ENCODE data around the gene CD79B.
"Not testable (repeated sequence)": the region's sequence is repeated elsewhere in the genome, so short reads cannot be mapped to it uniquely, and the experiment has no call there.

CD79B gene

GRCh38 chr17:63894821-63895220, 37.3 kb downstream of the CD79B start:
- H3K9me3 ChIP-seq (ENCODE audit: insufficient read depth, low read length); DNase-seq (ENCODE audit: low read depth, low spot score); H3K27me3 ChIP-seq (ENCODE audit: insufficient read depth, insufficient read length); H3K4me3 ChIP-seq (ENCODE audit: insufficient read length, low read depth); H3K4me1 ChIP-seq (ENCODE audit: insufficient read depth, insufficient read length); H3K9ac ChIP-seq (ENCODE audit: insufficient read length, low read depth); H3K36me3 ChIP-seq (ENCODE audit: insufficient read depth, insufficient read length, low read length): not testable (repeated sequence)

- not testable (repeated sequence) for H3K36me3 ChIP-seq (ENCODE audit: insufficient read depth, insufficient read length, low read length); H3K4me1 ChIP-seq (ENCODE audit: insufficient read depth, insufficient read length); H3K27me3 ChIP-seq (ENCODE audit: insufficient read depth, insufficient read length); DNase-seq (ENCODE audit: low read depth, low spot score); H3K9me3 ChIP-seq (ENCODE audit: insufficient read depth, low read length); H3K9ac ChIP-seq (ENCODE audit: insufficient read length, low read depth); H3K4me3 ChIP-seq (ENCODE audit: insufficient read length, low read depth)
Measured at GRCh38 chr17:63894021-63894420, 38.1 kb downstream of the CD79B start.

- not testable (repeated sequence) for H3K36me3 ChIP-seq (ENCODE audit: insufficient read depth, insufficient read length, low read length); H3K4me3 ChIP-seq (ENCODE audit: insufficient read length, low read depth); H3K27me3 ChIP-seq (ENCODE audit: insufficient read depth, insufficient read length); H3K4me1 ChIP-seq (ENCODE audit: insufficient read depth, insufficient read length); H3K9ac ChIP-seq (ENCODE audit: insufficient read length, low read depth); DNase-seq (ENCODE audit: low read depth, low spot score); H3K9me3 ChIP-seq (ENCODE audit: insufficient read depth, low read length)
Measured at GRCh38 chr17:63892316-63893037, 39.7 kb downstream of the CD79B start.

- H3K9me3 ChIP-seq (ENCODE audit: insufficient read depth, low read length); H3K4me3 ChIP-seq (ENCODE audit: insufficient read length, low read depth); H3K4me1 ChIP-seq (ENCODE audit: insufficient read depth, insufficient read length); DNase-seq (ENCODE audit: low read depth, low spot score); H3K36me3 ChIP-seq (ENCODE audit: insufficient read depth, insufficient read length, low read length); H3K27me3 ChIP-seq (ENCODE audit: insufficient read depth, insufficient read length); H3K9ac ChIP-seq (ENCODE audit: insufficient read length, low read depth): not testable (repeated sequence)
Measured at GRCh38 chr17:63889026-63889848, 42.9 kb downstream of the CD79B start.

GRCh38 chr17:63885119-63885518, 47.0 kb downstream of the CD79B start:
- not testable (repeated sequence) for H3K9me3 ChIP-seq (ENCODE audit: insufficient read depth, low read length); H3K36me3 ChIP-seq (ENCODE audit: insufficient read depth, insufficient read length, low read length); DNase-seq (ENCODE audit: low read depth, low spot score); H3K27me3 ChIP-seq (ENCODE audit: insufficient read depth, insufficient read length); H3K4me3 ChIP-seq (ENCODE audit: insufficient read length, low read depth); H3K9ac ChIP-seq (ENCODE audit: insufficient read length, low read depth)
- peaks cover 11% of the 10 kb centered on the region for H3K4me1 ChIP-seq (ENCODE audit: insufficient read depth, insufficient read length)

- H3K27me3 ChIP-seq (ENCODE audit: insufficient read depth, insufficient read length); H3K36me3 ChIP-seq (ENCODE audit: insufficient read depth, insufficient read length, low read length); H3K4me3 ChIP-seq (ENCODE audit: insufficient read length, low read depth); DNase-seq (ENCODE audit: low read depth, low spot score); H3K9me3 ChIP-seq (ENCODE audit: insufficient read depth, low read length); H3K9ac ChIP-seq (ENCODE audit: insufficient read length, low read depth): not testable (repeated sequence)
- H3K4me1 ChIP-seq (ENCODE audit: insufficient read depth, insufficient read length): peaks cover 11% of the 10 kb centered on the region
Measured at GRCh38 chr17:63882626-63883126, 49.5 kb downstream of the CD79B start.

- Histone ChIP-seq H3K4me1 (ENCODE audit: insufficient read depth, insufficient read length) (peaks cover 11% of the 10 kb centered on the region), H3K4me3 (ENCODE audit: insufficient read length, low read depth) (no peak within 1 kb of the TSS), H3K27me3 (ENCODE audit: insufficient read depth, insufficient read length) (no peaks in the 10 kb centered on the region), H3K9ac (ENCODE audit: insufficient read length, low read depth) (peak within 1 kb of the TSS; percentile 10), H3K9me3 (ENCODE audit: insufficient read depth, low read length) (no peaks in the 10 kb centered on the region), H3K36me3 (ENCODE audit: insufficient read depth, insufficient read length, low read length) (no peaks in the 10 kb centered on the region)
- DNase-seq (ENCODE audit: low read depth, low spot score): peak; percentile 35
- TF ChIP-seq ZNF274 (IDR thresholded peaks at IDR 0.05; ENCODE audit: low read depth, low read length) (no peak), YY1 (IDR thresholded peaks at IDR 0.05; ENCODE audit: insufficient read depth, insufficient read length) (no peak), SUZ12 (IDR thresholded peaks at IDR 0.05; ENCODE audit: extremely low read depth, insufficient read depth, insufficient read length) (no peak)
Measured at GRCh38 chr17:63881935-63882601, 50.1 kb downstream of the CD79B start, which contains the start of gene GH2. GH2 (minus strand) TSS chr17:63881944; CDS start chr17:63881801, 143 bp downstream.

DNA sequence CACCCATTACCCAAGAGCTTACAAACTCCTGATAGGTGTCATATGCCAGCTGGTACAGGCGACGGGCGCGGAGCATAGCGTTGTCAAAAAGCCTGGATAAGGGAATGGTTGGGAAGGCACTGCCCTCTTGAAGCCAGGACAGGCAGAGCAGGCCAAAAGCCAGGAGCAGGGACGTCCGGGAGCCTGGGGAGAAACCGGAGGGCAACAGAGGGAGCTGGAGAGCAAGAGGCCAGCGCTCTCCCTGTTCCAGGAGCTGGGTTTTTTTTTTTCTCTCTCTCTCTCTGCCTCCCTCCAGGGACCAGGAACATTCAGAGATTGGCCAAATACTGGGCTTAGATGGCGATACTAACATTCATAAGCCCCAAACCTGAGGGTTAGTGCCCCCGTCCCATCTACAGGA, 50.8 kb downstream of the CD79B start:
- H3K4me3 ChIP-seq (ENCODE audit: insufficient read length, low read depth); DNase-seq (ENCODE audit: low read depth, low spot score): not testable (repeated sequence)
- H3K9ac ChIP-seq (ENCODE audit: insufficient read length, low read depth): peak overlapping the region; percentile 10

More for the DNA sequence above, 50.8 kb downstream of the CD79B start:
- H3K4me1 ChIP-seq (ENCODE audit: insufficient read depth, insufficient read length): peaks cover 11% of the 10 kb centered on the region
- not testable (repeated sequence) for H3K36me3 ChIP-seq (ENCODE audit: insufficient read depth, insufficient read length, low read length); H3K9me3 ChIP-seq (ENCODE audit: insufficient read depth, low read length); H3K27me3 ChIP-seq (ENCODE audit: insufficient read depth, insufficient read length)

All from NT2/D1 (cell line).